Measurements from ENCODE around the gene FCF1.

Gene FCF1

GRCh38 chr14:74697011-74697410 lies 15.9 kb upstream of the FCF1 start:
- no peak for DNase-seq (ENCODE audit: low spot score)
- TF ChIP-seq CTCF (IDR thresholded peaks at IDR 0.05; ENCODE audit: extremely low read depth, insufficient read depth, missing control alignments), result no peak
- in situ Hi-C loops (cut with MboI; ENCODE audit: low pct_unique_long_range_greater_than_20kb, low sequenced_read_pairs, unreplicated experiment), result no loop called here

GRCh38 chr14:74697543-74697942 lies 15.4 kb upstream of the FCF1 start:
- TF ChIP-seq CTCF (IDR thresholded peaks at IDR 0.05; ENCODE audit: extremely low read depth, insufficient read depth, missing control alignments), result no peak
- DNase-seq (ENCODE audit: low spot score), result no peak
- in situ Hi-C loops (cut with MboI; ENCODE audit: low pct_unique_long_range_greater_than_20kb, low sequenced_read_pairs, unreplicated experiment), result no loop called here

- no peak for TF ChIP-seq CTCF (IDR thresholded peaks at IDR 0.05; ENCODE audit: extremely low read depth, insufficient read depth, missing control alignments)
- in situ Hi-C loops (cut with MboI; ENCODE audit: low pct_unique_long_range_greater_than_20kb, low sequenced_read_pairs, unreplicated experiment), result no loop called here
- DNase-seq (ENCODE audit: low spot score), result no peak
Observed at GRCh38 chr14:74697976-74698375, 15.0 kb upstream of the FCF1 start.

GRCh38 chr14:74698465-74698864 lies 14.5 kb upstream of the FCF1 start:
- DNase-seq (ENCODE audit: low spot score), result no peak
- in situ Hi-C loops (cut with MboI; ENCODE audit: low pct_unique_long_range_greater_than_20kb, low sequenced_read_pairs, unreplicated experiment), result no loop called here
- no peak for TF ChIP-seq CTCF (IDR thresholded peaks at IDR 0.05; ENCODE audit: extremely low read depth, insufficient read depth, missing control alignments)

- no peak for TF ChIP-seq CTCF (IDR thresholded peaks at IDR 0.05; ENCODE audit: extremely low read depth, insufficient read depth, missing control alignments)
- in situ Hi-C loops (cut with MboI; ENCODE audit: low pct_unique_long_range_greater_than_20kb, low sequenced_read_pairs, unreplicated experiment), result no loop called here
Observed at GRCh38 chr14:74702293-74702692, 10.7 kb upstream of the FCF1 start.

GRCh38 chr14:74703043-74703442 lies 9.9 kb upstream of the FCF1 start:
- DNase-seq (ENCODE audit: low spot score), result no peak
- TF ChIP-seq CTCF (IDR thresholded peaks at IDR 0.05; ENCODE audit: extremely low read depth, insufficient read depth, missing control alignments), result no peak

More at GRCh38 chr14:74702293-74702692, 10.7 kb upstream of the FCF1 start:
- DNase-seq (ENCODE audit: low spot score), result no peak

GRCh38 chr14:74704656-74705055 lies 8.3 kb upstream of the FCF1 start:
- no peak for TF ChIP-seq CTCF (IDR thresholded peaks at IDR 0.05; ENCODE audit: extremely low read depth, insufficient read depth, missing control alignments)
- DNase-seq (ENCODE audit: low spot score), result no peak
- in situ Hi-C loops (cut with MboI; ENCODE audit: low pct_unique_long_range_greater_than_20kb, low sequenced_read_pairs, unreplicated experiment), result no loop called here

More at GRCh38 chr14:74703043-74703442, 9.9 kb upstream of the FCF1 start:
- in situ Hi-C loops (cut with MboI; ENCODE audit: low pct_unique_long_range_greater_than_20kb, low sequenced_read_pairs, unreplicated experiment), result no loop called here
